IMR-90 (cell line): ENCODE results near the gene TDRD12. TPM values are rescaled to one million over a fixed set of nuclear protein-coding genes. Genes with fewer than 3 reads are reported as not detected.

Experiments
- ATAC-seq: fragments of 200-7000 bp; cut with Tn5 transposase; 2 replicates; pipeline ENCODE4 v1.9.1; 2020; ENCODE audit warnings: low read depth, mild to moderate bottlenecking, moderate library complexity
- BruUV-seq: library from RNA; stranded (reverse); fragments of 400-500 nt; replicated peaks from 2 replicates; lab custom pipeline; 2021; lab: Mats Ljungman, UMichigan
- CTCF ChIA-PET: fragments of 300-600 bp; formaldehyde crosslinking; extraction: SDS; loops from one replicate; lab custom pipeline; 2021; ENCODE audit warnings: antibody characterized with exemption; lab: Yijun Ruan, JAX
- POLR2A ChIA-PET: fragments of 300-600 bp; sonication (Branson Sonifier 250); formaldehyde crosslinking; loops from one replicate; lab custom pipeline; 2022; ENCODE audit warnings: antibody characterized with exemption; ENCODE audit not compliant: unreplicated experiment; lab: Charles Lee
- DNase-seq: peaks from one replicate; pipeline ENCODE4 v3.0.0; 2013
- H2AFZ ChIP-seq: replicated peaks from 2 replicates; pipeline ENCODE3; 2013; ENCODE audit warnings: low read length, mild to moderate bottlenecking; ENCODE audit not compliant: poor library complexity
- H2AK5ac ChIP-seq: 2 replicates; pipeline ENCODE4 v1.6.1; 2013; ENCODE audit warnings: low read depth, low read length, inconsistent platforms
- H2AK9ac ChIP-seq: replicated peaks from 2 replicates; pipeline ENCODE3; 2013; ENCODE audit warnings: mild to moderate bottlenecking, low read depth, low read length, moderate library complexity; ENCODE audit not compliant: poor library complexity
- H2BK120ac ChIP-seq: 2 replicates; pipeline ENCODE4 v1.6.1; 2013; ENCODE audit warnings: low read depth, low read length, inconsistent platforms
- H2BK15ac ChIP-seq: 3 replicates; pipeline ENCODE4 v1.6.1; 2013; ENCODE audit warnings: low read depth, low read length, inconsistent platforms
- H2BK20ac ChIP-seq: 2 replicates; pipeline ENCODE4 v1.6.1; 2013; ENCODE audit warnings: low read depth, mild to moderate bottlenecking, inconsistent platforms, low read length, moderate library complexity
- H2BK5ac ChIP-seq: 2 replicates; pipeline ENCODE4 v1.6.1; 2013; ENCODE audit warnings: mild to moderate bottlenecking, low read depth, low read length, inconsistent platforms; ENCODE audit not compliant: poor library complexity, severe bottlenecking
- H3K14ac ChIP-seq: replicated peaks from 2 replicates; pipeline ENCODE4 v1.6.1; 2013; ENCODE audit warnings: low read depth, low read length, inconsistent platforms
- H3K18ac ChIP-seq: 2 replicates; pipeline ENCODE4 v1.6.1; 2013; ENCODE audit warnings: low read depth, low read length, control low read depth
- H3K23ac ChIP-seq: 2 replicates; pipeline ENCODE4 v1.6.1; 2013; ENCODE audit warnings: low read depth, low read length, inconsistent platforms
- H3K27ac ChIP-seq: 2 replicates; pipeline ENCODE4 v1.5.1; 2013; ENCODE audit warnings: mild to moderate bottlenecking, control low read depth, low read length; ENCODE audit not compliant: insufficient read depth
- H3K27me3 ChIP-seq: 2 replicates; pipeline ENCODE4 v1.6.1; 2013; ENCODE audit warnings: low read length; ENCODE audit not compliant: control insufficient read depth, insufficient read depth
- H3K36me3 ChIP-seq: 2 replicates; pipeline ENCODE4 v1.6.1; 2013; ENCODE audit warnings: low read length, mixed read lengths; ENCODE audit not compliant: control insufficient read depth, insufficient read depth
- H3K4ac ChIP-seq: 2 replicates; pipeline ENCODE4 v1.6.1; 2013; ENCODE audit warnings: low read depth, low read length, inconsistent platforms
- H3K4me1 ChIP-seq: 2 replicates; pipeline ENCODE4 v1.6.1; 2013; ENCODE audit warnings: low read length, mixed read lengths; ENCODE audit not compliant: control insufficient read depth, insufficient read depth
- H3K4me2 ChIP-seq: 2 replicates; pipeline ENCODE4 v1.6.1; 2013; ENCODE audit warnings: low read depth, mild to moderate bottlenecking, control low read depth, low read length, moderate library complexity
- H3K4me3 ChIP-seq: 2 replicates; pipeline ENCODE4 v1.5.1; 2013; ENCODE audit warnings: low read depth, mild to moderate bottlenecking, control low read depth, low read length, moderate library complexity; ENCODE audit not compliant: insufficient read depth
- H3K56ac ChIP-seq: 2 replicates; pipeline ENCODE4 v1.6.1; 2013; ENCODE audit warnings: low read length, inconsistent platforms; ENCODE audit not compliant: insufficient read depth; ENCODE audit errors: extremely low read depth
- H3K79me1 ChIP-seq, 2 experiments: 2 replicates each; pipeline ENCODE4 v1.6.1; 2013; ENCODE audit warnings: low read length in 2 of 2, inconsistent platforms in 1 of 2, low read depth in 1 of 2
- H3K9ac ChIP-seq: 2 replicates; pipeline ENCODE4 v1.6.1; 2013; ENCODE audit warnings: low read depth, low read length, control low read depth
- H3K9me1 ChIP-seq: 2 replicates; pipeline ENCODE4 v1.6.1; 2013; ENCODE audit warnings: low read length, inconsistent platforms; ENCODE audit not compliant: insufficient read depth
- H3K9me3 ChIP-seq: 2 replicates; pipeline ENCODE4 v1.6.1; 2013; ENCODE audit warnings: low read length; ENCODE audit not compliant: control insufficient read depth, insufficient read depth
- H4K20me1 ChIP-seq: 2 replicates; pipeline ENCODE4 v1.6.1; 2013; ENCODE audit warnings: low read length, inconsistent platforms; ENCODE audit not compliant: insufficient read depth
- H4K5ac ChIP-seq: 2 replicates; pipeline ENCODE4 v1.6.1; 2013; ENCODE audit warnings: mild to moderate bottlenecking, low read depth, low read length, control low read depth
- H4K8ac ChIP-seq, 2 experiments: 2 replicates each; pipeline ENCODE4 v1.6.1; 2013; ENCODE audit warnings: low read depth in 2 of 2, low read length in 2 of 2, control low read depth in 1 of 2, inconsistent platforms in 1 of 2
- H4K91ac ChIP-seq: 2 replicates; pipeline ENCODE4 v1.6.1; 2013; ENCODE audit warnings: low read depth, low read length, inconsistent platforms; ENCODE audit not compliant: insufficient read depth
- CEBPB ChIP-seq: IDR thresholded peaks from 2 replicates; pipeline ENCODE4 v1.6.1; 2012; ENCODE audit warnings: low read depth, low read length, improper control_type of control experiment
- CHD1 ChIP-seq: IDR thresholded peaks from 2 replicates; pipeline ENCODE4 v1.6.1; 2012; ENCODE audit warnings: low read depth, low read length, improper control_type of control experiment
- FOS ChIP-seq: fragments of 150-350 bp; IDR thresholded peaks from 2 replicates; pipeline ENCODE4 v1.6.1; 2016; ENCODE audit warnings: low read depth, low read length
- MAFK ChIP-seq: IDR thresholded peaks from 2 replicates; pipeline ENCODE4 v1.6.1; 2012; ENCODE audit warnings: low read depth, low read length, improper control_type of control experiment
- MAZ ChIP-seq: IDR thresholded peaks from 2 replicates; pipeline ENCODE4 v1.6.1; 2012; ENCODE audit warnings: low read depth, mild to moderate bottlenecking, low read length, improper control_type of control experiment, moderate library complexity, borderline replicate concordance
- MXI1 ChIP-seq: IDR thresholded peaks from 2 replicates; pipeline ENCODE4 v1.6.1; 2012; ENCODE audit warnings: low read depth, mild to moderate bottlenecking, low read length, moderate library complexity, borderline replicate concordance
- POLR2A ChIP-seq: IDR thresholded peaks from 2 replicates; pipeline ENCODE4 v1.6.1; 2012; ENCODE audit warnings: mild to moderate bottlenecking, low read depth, low read length
- RFX5 ChIP-seq: IDR thresholded peaks from 2 replicates; pipeline ENCODE4 v1.8.0; 2012; ENCODE audit warnings: low read depth, mild to moderate bottlenecking, low read length, moderate library complexity
- SMC3 ChIP-seq: fragments of 150-350 bp; IDR thresholded peaks from 2 replicates; pipeline ENCODE4 v1.6.1; 2016; ENCODE audit warnings: low read depth, mild to moderate bottlenecking, antibody characterized with exemption, low read length, moderate library complexity
- WGBS, 2 experiments: methylation state at CpG; one replicate each; pipeline versions ENCODE4 v1.1.5 to v1.1.7; 2013; ENCODE audit warnings: missing lambda C conversion rate in 2 of 2; ENCODE audit not compliant: insufficient read length in 1 of 2; ENCODE audit errors: extremely low coverage in 2 of 2; 5-methylcytosine and 5-hydroxymethylcytosine counted together
- dilution Hi-C: fragments of 300-500 bp; cut with HindIII; formaldehyde crosslinking; loops from one replicate; pipeline ENCODE4 v1.14.3; 2018; ENCODE audit warnings: low sequenced_read_pairs; ENCODE audit not compliant: unreplicated experiment
- in situ Hi-C: fragments of 300-500 bp; cut with MboI; formaldehyde crosslinking; loops from 3 replicates; pipeline ENCODE4 v1.14.3; 2019; ENCODE audit warnings: low sequenced_read_pairs, inconsistent platforms, mixed read lengths
- intact Hi-C: fragments of 100-400 bp; cut with micrococcal nuclease; formaldehyde crosslinking; loops from 2 replicates; pipeline ENCODE4 v1.10.0; 2022
- polyA plus RNA-seq, 3 experiments: library from polyadenylated mRNA; depleted of rRNA; stranded (reverse); fragments of >200 nt; gene quantifications; 2 replicates each; pipeline ENCODE4 v1.2.3, GENCODE V29; 2012; ENCODE audit warnings: low replicate concordance in 1 of 3
- total RNA-seq: library from RNA; depleted of rRNA; stranded (reverse); fragments of >200 nt; gene quantifications from 2 replicates; pipeline ENCODE4 v1.2.3, GENCODE V29; 2012
- TF ChIP-seq, protein P1 (sequence below): conservative IDR thresholded peaks from 2 replicates; pipeline ENCODE4 v1.5.1; 2012; ENCODE audit warnings: mild to moderate bottlenecking, low read depth, low read length, improper control_type of control experiment
- TF ChIP-seq, protein P2 (sequence below): fragments of 150-350 bp; IDR thresholded peaks from 2 replicates; pipeline ENCODE4 v1.6.1; 2017; ENCODE audit warnings: mild to moderate bottlenecking, antibody characterized with exemption, low read length, low read depth

Gene TDRD12
- total and polyA plus RNA-seq, 2 of the 4 experiments (the other 2 are of a cell fraction) = under 0.01 to 0.07 TPM

DNA sequence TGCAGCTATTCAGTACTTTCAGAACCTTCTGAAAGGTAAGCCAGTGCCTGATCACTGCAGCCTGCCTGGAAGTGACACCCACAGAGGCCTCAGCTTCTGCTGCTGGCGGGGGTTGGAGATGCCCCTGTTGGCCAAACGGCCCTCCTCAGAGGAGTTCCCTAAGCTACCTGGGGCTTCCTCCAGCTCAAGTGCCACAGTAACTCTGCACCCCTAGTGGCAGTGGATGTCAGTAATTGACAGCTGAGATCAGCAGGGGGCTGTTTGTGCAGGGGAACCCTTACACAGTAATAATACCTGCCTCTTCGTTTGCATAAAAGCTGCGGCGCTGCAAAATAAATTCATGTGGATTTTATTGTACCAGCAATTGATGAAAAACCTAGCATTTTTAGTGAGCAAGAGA is 28.9 kb downstream of the TDRD12 start:
- TF ChIP-seq, protein P1, sequence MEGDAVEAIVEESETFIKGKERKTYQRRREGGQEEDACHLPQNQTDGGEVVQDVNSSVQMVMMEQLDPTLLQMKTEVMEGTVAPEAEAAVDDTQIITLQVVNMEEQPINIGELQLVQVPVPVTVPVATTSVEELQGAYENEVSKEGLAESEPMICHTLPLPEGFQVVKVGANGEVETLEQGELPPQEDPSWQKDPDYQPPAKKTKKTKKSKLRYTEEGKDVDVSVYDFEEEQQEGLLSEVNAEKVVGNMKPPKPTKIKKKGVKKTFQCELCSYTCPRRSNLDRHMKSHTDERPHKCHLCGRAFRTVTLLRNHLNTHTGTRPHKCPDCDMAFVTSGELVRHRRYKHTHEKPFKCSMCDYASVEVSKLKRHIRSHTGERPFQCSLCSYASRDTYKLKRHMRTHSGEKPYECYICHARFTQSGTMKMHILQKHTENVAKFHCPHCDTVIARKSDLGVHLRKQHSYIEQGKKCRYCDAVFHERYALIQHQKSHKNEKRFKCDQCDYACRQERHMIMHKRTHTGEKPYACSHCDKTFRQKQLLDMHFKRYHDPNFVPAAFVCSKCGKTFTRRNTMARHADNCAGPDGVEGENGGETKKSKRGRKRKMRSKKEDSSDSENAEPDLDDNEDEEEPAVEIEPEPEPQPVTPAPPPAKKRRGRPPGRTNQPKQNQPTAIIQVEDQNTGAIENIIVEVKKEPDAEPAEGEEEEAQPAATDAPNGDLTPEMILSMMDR = no peak
- TF ChIP-seq FOS (no peak), MXI1 (no peak), MAZ (no peak), RFX5 (no peak), POLR2A (no peak), MAFK (no peak), CEBPB (no peak), CHD1 (no peak), SMC3 (no peak)
- TF ChIP-seq, protein P2, sequence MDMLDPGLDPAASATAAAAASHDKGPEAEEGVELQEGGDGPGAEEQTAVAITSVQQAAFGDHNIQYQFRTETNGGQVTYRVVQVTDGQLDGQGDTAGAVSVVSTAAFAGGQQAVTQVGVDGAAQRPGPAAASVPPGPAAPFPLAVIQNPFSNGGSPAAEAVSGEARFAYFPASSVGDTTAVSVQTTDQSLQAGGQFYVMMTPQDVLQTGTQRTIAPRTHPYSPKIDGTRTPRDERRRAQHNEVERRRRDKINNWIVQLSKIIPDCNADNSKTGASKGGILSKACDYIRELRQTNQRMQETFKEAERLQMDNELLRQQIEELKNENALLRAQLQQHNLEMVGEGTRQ = no peak
- no peak overlapping the region for H3K27ac ChIP-seq
- in situ Hi-C loops = no loop called here

More for the DNA sequence above, 28.9 kb downstream of the TDRD12 start:
- POLR2A ChIA-PET = no interaction called here
- no peak overlapping the region for H3K9ac ChIP-seq
- DNase-seq (no peak), ATAC-seq (no peak)
- no peak overlapping the region for H3K14ac ChIP-seq
- BruUV-seq = no TSS peak
- no peak overlapping the region for H3K18ac ChIP-seq
- no CpG with 5 or more reads among the region's 5 CpGs for WGBS, 2 experiments
- dilution Hi-C loops (no loop called here), intact Hi-C loops (no loop called here)
- no peaks in the 10 kb centered on the region for H3K9me1 ChIP-seq
- no peaks in the 10 kb centered on the region for H4K20me1 ChIP-seq
- H3K4me2 ChIP-seq = no peak overlapping the region
- no peak overlapping the region for H2AK9ac ChIP-seq
- H2BK15ac ChIP-seq = no peak overlapping the region
- H4K5ac ChIP-seq = no peak overlapping the region
- H3K4me3 ChIP-seq = no peak overlapping the region
- no peaks in the 10 kb centered on the region for H3K9me3 ChIP-seq
- no peak overlapping the region for H2BK20ac ChIP-seq
- H2AFZ ChIP-seq = no peak overlapping the region
- no peak overlapping the region for H4K91ac ChIP-seq
- H3K4ac ChIP-seq = no peak overlapping the region
- H4K8ac ChIP-seq = no peak overlapping the region
- no peaks in the 10 kb centered on the region for H3K79me1 ChIP-seq
- H3K56ac ChIP-seq = no peak overlapping the region
- H3K23ac ChIP-seq = no peak overlapping the region
- H2AK5ac ChIP-seq = no peak overlapping the region
- CTCF ChIA-PET = interaction anchor here (0.5 kb wide), 1 partner anchor 112 kb away, joined by 3 read pairs; no protein-coding TSS in a partner anchor
- H2BK5ac ChIP-seq = no peak overlapping the region
- H2BK120ac ChIP-seq = no peak overlapping the region
- no peaks in the 10 kb centered on the region for H3K4me1 ChIP-seq
- peaks cover 8% of the 10 kb centered on the region for H3K27me3 ChIP-seq
- H3K36me3 ChIP-seq = no peaks in the 10 kb centered on the region
